Adrenal gland (tissue), 5 donors: ENCODE data around the gene CCNY.

Experiments used
- POLR2A ChIP-seq, 2 donors: fragments of 450-650 bp; IDR thresholded peaks; one replicate each; pipeline ENCODE4 v1.6.1; 2017; ENCODE audit warnings: antibody characterized with exemption in 2 of 2, mild to moderate bottlenecking in 2 of 2, moderate library complexity in 1 of 2
- TF ChIP-seq, protein P1 (sequence below), 6 experiments: fragments of 450-650 bp in 4 of 6; fragments of 200-600 bp in 2 of 6; sonication (generic) in 1 of 6; IDR thresholded peaks; 1 replicate in 5 of 6; 2 replicates in 1 of 6; pipeline versions ENCODE4 v1.5.1 to v1.8.0; 2016 to 2021; ENCODE audit warnings: antibody characterized with exemption in 6 of 6, mild to moderate bottlenecking in 2 of 6, moderate library complexity in 1 of 6
- donor health status: DM: no; HTN: no; CAD: no.

GRCh38 chr10:35540296-35541164 is 204.2 kb downstream of the CCNY start:
- TF ChIP-seq, protein P1, sequence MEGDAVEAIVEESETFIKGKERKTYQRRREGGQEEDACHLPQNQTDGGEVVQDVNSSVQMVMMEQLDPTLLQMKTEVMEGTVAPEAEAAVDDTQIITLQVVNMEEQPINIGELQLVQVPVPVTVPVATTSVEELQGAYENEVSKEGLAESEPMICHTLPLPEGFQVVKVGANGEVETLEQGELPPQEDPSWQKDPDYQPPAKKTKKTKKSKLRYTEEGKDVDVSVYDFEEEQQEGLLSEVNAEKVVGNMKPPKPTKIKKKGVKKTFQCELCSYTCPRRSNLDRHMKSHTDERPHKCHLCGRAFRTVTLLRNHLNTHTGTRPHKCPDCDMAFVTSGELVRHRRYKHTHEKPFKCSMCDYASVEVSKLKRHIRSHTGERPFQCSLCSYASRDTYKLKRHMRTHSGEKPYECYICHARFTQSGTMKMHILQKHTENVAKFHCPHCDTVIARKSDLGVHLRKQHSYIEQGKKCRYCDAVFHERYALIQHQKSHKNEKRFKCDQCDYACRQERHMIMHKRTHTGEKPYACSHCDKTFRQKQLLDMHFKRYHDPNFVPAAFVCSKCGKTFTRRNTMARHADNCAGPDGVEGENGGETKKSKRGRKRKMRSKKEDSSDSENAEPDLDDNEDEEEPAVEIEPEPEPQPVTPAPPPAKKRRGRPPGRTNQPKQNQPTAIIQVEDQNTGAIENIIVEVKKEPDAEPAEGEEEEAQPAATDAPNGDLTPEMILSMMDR (IDR thresholded peaks at IDR 0.05) = no peak
- TF ChIP-seq POLR2A (IDR thresholded peaks at IDR 0.05) = no peak
